GM12892 (cell line): Measurements from ENCODE around the gene ABLIM3.

Source experiments
- POLR2A ChIP-seq: IDR thresholded peaks from 2 replicates; pipeline ENCODE4 v1.6.1; 2011; ENCODE audit warnings: low read depth, low read length, control low read depth
- POLR2AphosphoS5 ChIP-seq: IDR thresholded peaks from 2 replicates; pipeline ENCODE4 v1.6.1; 2011; ENCODE audit warnings: low read depth, low read length, control low read depth
- TAF1 ChIP-seq: IDR thresholded peaks from 2 replicates; pipeline ENCODE4 v1.6.1; 2011; ENCODE audit warnings: low read depth, mild to moderate bottlenecking, control low read depth, low read length, borderline replicate concordance

DNA sequence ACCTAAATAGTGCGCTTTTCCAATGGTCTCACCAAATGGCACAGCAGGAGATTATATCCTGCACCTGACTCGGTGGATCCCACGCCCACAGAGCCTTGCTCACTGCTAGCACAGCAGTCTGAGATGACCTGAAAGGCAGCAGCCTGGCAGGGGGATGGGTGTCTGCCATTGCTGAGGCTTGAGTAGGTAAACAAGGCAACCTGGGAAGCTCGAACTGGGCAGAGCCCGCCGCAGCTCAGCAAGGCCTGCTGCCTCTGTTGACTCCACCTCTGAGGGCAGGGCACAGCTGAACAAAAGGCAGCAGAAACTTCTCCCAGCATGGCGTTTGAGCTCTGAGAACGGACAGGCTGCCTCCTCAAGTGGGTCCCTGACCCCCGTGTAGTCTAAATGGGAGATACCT lies 18.1 kb upstream of the ABLIM3 start:
- TF ChIP-seq POLR2A (no peak), TAF1 (no peak), POLR2AphosphoS5 (no peak)
